C4-2B (cell line): ENCODE results near the gene BICRA.

Experiments
- H3K27ac ChIP-seq: fragments of 450-650 bp; 2 replicates; pipeline ENCODE4 v1.5.1; 2017
- CTCF ChIP-seq: fragments of 450-650 bp; conservative IDR thresholded peaks from 2 replicates; pipeline ENCODE4 v1.5.1; 2017; ENCODE audit warnings: mild to moderate bottlenecking
- ZFX ChIP-seq: fragments of 450-650 bp; IDR thresholded peaks from 2 replicates; pipeline ENCODE4 v1.6.1; 2017

The BICRA gene

DNA sequence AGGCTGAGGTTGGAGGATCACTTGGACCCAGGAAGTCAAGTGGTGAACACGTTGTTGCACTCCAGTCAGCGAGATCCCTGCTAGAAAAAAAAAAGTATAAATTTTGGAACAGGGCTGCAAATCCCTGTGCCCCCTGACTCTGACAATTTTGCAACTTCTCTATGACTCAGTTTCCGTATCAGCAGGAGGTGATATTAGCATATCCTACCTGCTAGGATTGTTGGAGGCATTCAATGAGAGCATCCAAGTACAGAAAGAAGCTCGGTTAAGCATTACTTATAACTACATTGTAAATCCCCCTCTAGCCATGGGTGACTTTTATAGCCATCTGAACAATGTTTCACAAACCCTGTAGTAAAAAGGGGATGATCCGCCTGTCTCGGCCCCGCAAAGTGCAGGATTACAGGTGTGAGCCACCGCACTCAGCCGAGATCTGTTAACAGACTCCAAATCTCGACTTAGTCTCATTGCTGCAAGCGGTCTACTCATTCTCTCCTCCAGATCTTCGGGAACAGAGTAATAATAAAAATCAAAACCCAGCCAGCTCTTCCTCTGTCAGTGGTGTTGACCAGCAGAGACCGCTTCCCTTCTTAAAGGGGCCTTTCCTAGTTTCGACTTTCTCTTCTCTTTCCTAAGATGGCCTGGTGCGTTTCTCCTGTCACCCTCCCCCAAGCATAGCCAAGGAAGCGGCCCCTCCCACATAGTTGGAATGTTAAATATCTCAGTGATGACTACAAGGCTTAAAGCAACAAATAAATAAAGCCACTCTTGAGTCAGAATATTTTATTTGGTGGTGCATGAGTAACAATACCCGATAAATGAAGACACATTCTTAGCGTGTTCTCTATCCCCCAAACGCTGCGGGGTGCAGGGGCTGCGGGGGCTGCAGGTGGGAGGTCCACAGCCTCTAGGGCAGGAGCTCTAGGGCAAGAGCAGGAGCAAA lies 10.3 kb upstream of the BICRA start:
- no peak overlapping the region for H3K27ac ChIP-seq
- TF ChIP-seq CTCF (no peak), ZFX (no peak)

GRCh38 chr19:47599671-47600245 lies 9.2 kb upstream of the BICRA start:
- peak overlapping the region; percentile 68 for H3K27ac ChIP-seq

DNA sequence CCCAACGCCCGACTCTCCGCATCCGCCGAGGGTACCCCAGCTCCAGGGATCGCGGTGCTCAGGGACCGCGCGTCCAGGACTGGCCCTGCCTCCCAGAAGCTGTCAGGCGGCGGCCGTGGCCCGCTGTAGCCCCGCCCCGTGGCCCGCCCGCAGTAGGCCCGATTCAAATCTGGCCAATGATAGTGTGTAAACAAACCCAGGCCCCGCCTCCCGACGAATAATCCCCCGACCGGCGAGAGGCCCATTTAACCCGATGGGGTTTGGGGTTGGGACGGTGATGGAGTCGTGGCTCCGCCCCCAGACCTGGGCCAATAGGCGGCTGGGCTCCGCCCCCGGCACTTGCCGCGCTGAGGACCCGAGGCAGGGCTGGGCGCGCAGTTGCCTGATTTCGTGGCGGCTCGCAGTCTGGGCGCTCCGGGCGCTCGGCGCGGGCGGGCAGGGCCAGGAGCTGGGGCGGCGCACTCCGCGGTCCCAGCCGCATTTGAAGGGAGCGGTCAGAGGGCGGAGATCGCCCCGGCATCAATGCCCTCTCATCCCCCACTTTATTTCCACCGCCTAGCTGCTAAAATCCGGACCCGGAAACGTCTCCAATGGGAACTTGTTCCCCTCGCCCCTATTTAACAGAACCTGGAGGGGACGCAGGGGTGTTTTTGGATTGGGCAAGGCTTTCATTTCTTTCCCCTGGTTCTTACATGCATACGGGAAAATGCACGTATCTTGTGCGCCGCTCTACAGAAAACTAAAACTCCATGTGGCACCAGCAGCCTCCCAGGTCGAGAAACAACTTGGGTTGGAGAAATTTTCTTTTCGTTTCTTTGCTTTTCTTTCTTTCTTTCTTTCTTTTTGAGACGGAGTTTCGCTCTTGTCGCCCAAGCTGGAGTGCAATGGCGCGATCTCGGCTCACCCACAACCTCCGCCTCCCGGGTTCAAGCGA lies 8.4 kb upstream of the BICRA start:
- TF ChIP-seq CTCF (no peak), ZFX (no peak)
- peak overlapping the region; percentile 68 for H3K27ac ChIP-seq

DNA sequence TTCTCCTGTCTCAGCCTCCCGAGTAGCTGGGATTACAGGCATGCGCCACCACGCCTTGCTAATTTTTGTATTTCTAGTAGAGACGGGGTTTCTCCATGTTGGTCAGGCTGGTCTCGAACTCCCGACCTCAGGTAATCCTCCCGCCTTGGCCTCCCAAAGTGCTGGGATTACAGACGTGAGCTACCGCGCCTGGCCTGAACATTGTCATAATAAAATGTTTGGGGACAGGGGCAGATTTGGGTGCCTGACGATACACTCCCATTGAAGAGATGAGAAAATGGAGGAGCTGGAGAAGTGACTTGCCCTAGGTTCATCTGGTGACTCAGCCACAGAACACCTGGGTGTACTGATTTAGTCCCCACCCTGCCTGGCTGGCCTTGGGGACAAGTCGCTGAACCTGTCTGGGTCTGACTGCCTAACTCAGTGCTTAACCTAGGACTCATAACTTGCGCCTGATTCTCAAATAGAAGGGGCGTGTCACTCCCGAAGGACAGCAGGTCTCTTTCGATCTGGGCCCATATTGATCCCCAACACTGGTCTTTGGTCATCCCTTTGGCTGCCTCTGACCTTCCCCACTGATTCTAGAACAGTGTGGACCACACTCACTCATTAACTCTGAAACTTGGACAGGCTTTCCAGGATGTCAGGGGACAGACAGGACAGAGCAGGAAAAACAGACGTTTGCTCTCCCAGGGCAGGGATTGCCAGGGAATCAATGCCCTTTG lies 7.6 kb upstream of the BICRA start:
- peak overlapping the region; percentile 68 for H3K27ac ChIP-seq
- no peak for TF ChIP-seq CTCF
- TF ChIP-seq ZFX: no peak

- no peak overlapping the region for H3K27ac ChIP-seq
- TF ChIP-seq CTCF (no peak), ZFX (no peak)
Observed at GRCh38 chr19:47603706-47604565, 5.0 kb upstream of the BICRA start.

DNA sequence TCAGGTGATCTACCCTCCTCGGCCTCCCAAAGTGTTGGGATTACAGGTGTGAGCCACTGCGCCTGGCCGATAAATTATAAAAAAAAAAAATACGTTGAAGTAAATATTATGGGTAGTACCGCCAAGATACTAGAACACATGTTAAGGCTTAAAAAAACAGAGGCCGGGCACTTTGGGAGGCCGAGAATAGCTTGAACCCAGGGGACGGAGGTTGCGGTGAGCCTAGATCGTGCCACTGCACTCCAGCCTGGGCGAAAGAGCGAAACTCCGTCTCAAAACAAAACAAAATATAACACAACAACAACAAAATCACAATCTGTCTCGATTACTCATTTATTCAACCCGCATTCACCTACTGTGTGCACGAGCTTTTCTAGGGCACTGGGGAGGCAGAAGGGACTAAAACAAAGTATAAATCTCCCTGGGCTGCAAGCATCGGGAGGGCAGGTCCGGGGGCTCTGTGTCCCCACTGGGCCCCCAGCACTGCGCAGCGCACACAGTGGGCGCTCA lies 1.3 kb upstream of the BICRA start:
- TF ChIP-seq ZFX: no peak
- TF ChIP-seq CTCF: no peak
- peak overlapping the region; percentile 100 for H3K27ac ChIP-seq
